IMR-90 (cell line): ENCODE measurements around the gene ARF5. TPM values are rescaled to one million over a fixed set of nuclear protein-coding genes. Genes with fewer than 3 reads are reported as not detected.

Experiments
- ATAC-seq: fragments of 200-7000 bp; cut with Tn5 transposase; 2 replicates; pipeline ENCODE4 v1.9.1; 2020; ENCODE audit warnings: low read depth, mild to moderate bottlenecking, moderate library complexity
- BruUV-seq: library from RNA; stranded (reverse); fragments of 400-500 nt; replicated peaks from 2 replicates; lab custom pipeline; 2021; lab: Mats Ljungman, UMichigan
- CTCF ChIA-PET: fragments of 300-600 bp; formaldehyde crosslinking; extraction: SDS; loops from one replicate; lab custom pipeline; 2021; ENCODE audit warnings: antibody characterized with exemption; lab: Yijun Ruan, JAX
- POLR2A ChIA-PET: fragments of 300-600 bp; sonication (Branson Sonifier 250); formaldehyde crosslinking; loops from one replicate; lab custom pipeline; 2022; ENCODE audit warnings: antibody characterized with exemption; ENCODE audit not compliant: unreplicated experiment; lab: Charles Lee
- DNase-seq: peaks from one replicate; pipeline ENCODE4 v3.0.0; 2013
- H2AFZ ChIP-seq: replicated peaks from 2 replicates; pipeline ENCODE3; 2013; ENCODE audit warnings: low read length, mild to moderate bottlenecking; ENCODE audit not compliant: poor library complexity
- H2AK5ac ChIP-seq: 2 replicates; pipeline ENCODE4 v1.6.1; 2013; ENCODE audit warnings: low read depth, low read length, inconsistent platforms
- H2AK9ac ChIP-seq: replicated peaks from 2 replicates; pipeline ENCODE3; 2013; ENCODE audit warnings: mild to moderate bottlenecking, low read depth, low read length, moderate library complexity; ENCODE audit not compliant: poor library complexity
- H2BK120ac ChIP-seq: 2 replicates; pipeline ENCODE4 v1.6.1; 2013; ENCODE audit warnings: low read depth, low read length, inconsistent platforms
- H2BK15ac ChIP-seq: 3 replicates; pipeline ENCODE4 v1.6.1; 2013; ENCODE audit warnings: low read depth, low read length, inconsistent platforms
- H2BK20ac ChIP-seq: 2 replicates; pipeline ENCODE4 v1.6.1; 2013; ENCODE audit warnings: low read depth, mild to moderate bottlenecking, inconsistent platforms, low read length, moderate library complexity
- H2BK5ac ChIP-seq: 2 replicates; pipeline ENCODE4 v1.6.1; 2013; ENCODE audit warnings: mild to moderate bottlenecking, low read depth, low read length, inconsistent platforms; ENCODE audit not compliant: poor library complexity, severe bottlenecking
- H3K14ac ChIP-seq: replicated peaks from 2 replicates; pipeline ENCODE4 v1.6.1; 2013; ENCODE audit warnings: low read depth, low read length, inconsistent platforms
- H3K18ac ChIP-seq: 2 replicates; pipeline ENCODE4 v1.6.1; 2013; ENCODE audit warnings: low read depth, low read length, control low read depth
- H3K23ac ChIP-seq: 2 replicates; pipeline ENCODE4 v1.6.1; 2013; ENCODE audit warnings: low read depth, low read length, inconsistent platforms
- H3K27ac ChIP-seq: 2 replicates; pipeline ENCODE4 v1.5.1; 2013; ENCODE audit warnings: mild to moderate bottlenecking, control low read depth, low read length; ENCODE audit not compliant: insufficient read depth
- H3K27me3 ChIP-seq: 2 replicates; pipeline ENCODE4 v1.6.1; 2013; ENCODE audit warnings: low read length; ENCODE audit not compliant: control insufficient read depth, insufficient read depth
- H3K36me3 ChIP-seq: 2 replicates; pipeline ENCODE4 v1.6.1; 2013; ENCODE audit warnings: low read length, mixed read lengths; ENCODE audit not compliant: control insufficient read depth, insufficient read depth
- H3K4ac ChIP-seq: 2 replicates; pipeline ENCODE4 v1.6.1; 2013; ENCODE audit warnings: low read depth, low read length, inconsistent platforms
- H3K4me1 ChIP-seq: 2 replicates; pipeline ENCODE4 v1.6.1; 2013; ENCODE audit warnings: low read length, mixed read lengths; ENCODE audit not compliant: control insufficient read depth, insufficient read depth
- H3K4me2 ChIP-seq: 2 replicates; pipeline ENCODE4 v1.6.1; 2013; ENCODE audit warnings: low read depth, mild to moderate bottlenecking, control low read depth, low read length, moderate library complexity
- H3K4me3 ChIP-seq: 2 replicates; pipeline ENCODE4 v1.5.1; 2013; ENCODE audit warnings: low read depth, mild to moderate bottlenecking, control low read depth, low read length, moderate library complexity; ENCODE audit not compliant: insufficient read depth
- H3K56ac ChIP-seq: 2 replicates; pipeline ENCODE4 v1.6.1; 2013; ENCODE audit warnings: low read length, inconsistent platforms; ENCODE audit not compliant: insufficient read depth; ENCODE audit errors: extremely low read depth
- H3K79me1 ChIP-seq, 2 experiments: 2 replicates each; pipeline ENCODE4 v1.6.1; 2013; ENCODE audit warnings: low read length in 2 of 2, inconsistent platforms in 1 of 2, low read depth in 1 of 2
- H3K9ac ChIP-seq: 2 replicates; pipeline ENCODE4 v1.6.1; 2013; ENCODE audit warnings: low read depth, low read length, control low read depth
- H3K9me1 ChIP-seq: 2 replicates; pipeline ENCODE4 v1.6.1; 2013; ENCODE audit warnings: low read length, inconsistent platforms; ENCODE audit not compliant: insufficient read depth
- H3K9me3 ChIP-seq: 2 replicates; pipeline ENCODE4 v1.6.1; 2013; ENCODE audit warnings: low read length; ENCODE audit not compliant: control insufficient read depth, insufficient read depth
- H4K20me1 ChIP-seq: 2 replicates; pipeline ENCODE4 v1.6.1; 2013; ENCODE audit warnings: low read length, inconsistent platforms; ENCODE audit not compliant: insufficient read depth
- H4K5ac ChIP-seq: 2 replicates; pipeline ENCODE4 v1.6.1; 2013; ENCODE audit warnings: mild to moderate bottlenecking, low read depth, low read length, control low read depth
- H4K8ac ChIP-seq, 2 experiments: 2 replicates each; pipeline ENCODE4 v1.6.1; 2013; ENCODE audit warnings: low read depth in 2 of 2, low read length in 2 of 2, control low read depth in 1 of 2, inconsistent platforms in 1 of 2
- H4K91ac ChIP-seq: 2 replicates; pipeline ENCODE4 v1.6.1; 2013; ENCODE audit warnings: low read depth, low read length, inconsistent platforms; ENCODE audit not compliant: insufficient read depth
- MAFK ChIP-seq: IDR thresholded peaks from 2 replicates; pipeline ENCODE4 v1.6.1; 2012; ENCODE audit warnings: low read depth, low read length, improper control_type of control experiment
- WGBS, 2 experiments: methylation state at CpG; one replicate each; pipeline versions ENCODE4 v1.1.5 to v1.1.7; 2013; ENCODE audit warnings: missing lambda C conversion rate in 2 of 2; ENCODE audit not compliant: insufficient read length in 1 of 2; ENCODE audit errors: extremely low coverage in 2 of 2; 5-methylcytosine and 5-hydroxymethylcytosine counted together
- dilution Hi-C: fragments of 300-500 bp; cut with HindIII; formaldehyde crosslinking; loops from one replicate; pipeline ENCODE4 v1.14.3; 2018; ENCODE audit warnings: low sequenced_read_pairs; ENCODE audit not compliant: unreplicated experiment
- in situ Hi-C: fragments of 300-500 bp; cut with MboI; formaldehyde crosslinking; loops from 3 replicates; pipeline ENCODE4 v1.14.3; 2019; ENCODE audit warnings: low sequenced_read_pairs, inconsistent platforms, mixed read lengths
- intact Hi-C: fragments of 100-400 bp; cut with micrococcal nuclease; formaldehyde crosslinking; loops from 2 replicates; pipeline ENCODE4 v1.10.0; 2022
- polyA plus RNA-seq, 3 experiments: library from polyadenylated mRNA; depleted of rRNA; stranded (reverse); fragments of >200 nt; gene quantifications; 2 replicates each; pipeline ENCODE4 v1.2.3, GENCODE V29; 2012; ENCODE audit warnings: low replicate concordance in 1 of 3
- total RNA-seq: library from RNA; depleted of rRNA; stranded (reverse); fragments of >200 nt; gene quantifications from 2 replicates; pipeline ENCODE4 v1.2.3, GENCODE V29; 2012
- TF ChIP-seq, protein P1 (sequence below): conservative IDR thresholded peaks from 2 replicates; pipeline ENCODE4 v1.5.1; 2012; ENCODE audit warnings: mild to moderate bottlenecking, low read depth, low read length, improper control_type of control experiment

ARF5 gene
- total and polyA plus RNA-seq, 2 of the 4 experiments (the other 2 are of a cell fraction): 128 to 274 TPM

DNA sequence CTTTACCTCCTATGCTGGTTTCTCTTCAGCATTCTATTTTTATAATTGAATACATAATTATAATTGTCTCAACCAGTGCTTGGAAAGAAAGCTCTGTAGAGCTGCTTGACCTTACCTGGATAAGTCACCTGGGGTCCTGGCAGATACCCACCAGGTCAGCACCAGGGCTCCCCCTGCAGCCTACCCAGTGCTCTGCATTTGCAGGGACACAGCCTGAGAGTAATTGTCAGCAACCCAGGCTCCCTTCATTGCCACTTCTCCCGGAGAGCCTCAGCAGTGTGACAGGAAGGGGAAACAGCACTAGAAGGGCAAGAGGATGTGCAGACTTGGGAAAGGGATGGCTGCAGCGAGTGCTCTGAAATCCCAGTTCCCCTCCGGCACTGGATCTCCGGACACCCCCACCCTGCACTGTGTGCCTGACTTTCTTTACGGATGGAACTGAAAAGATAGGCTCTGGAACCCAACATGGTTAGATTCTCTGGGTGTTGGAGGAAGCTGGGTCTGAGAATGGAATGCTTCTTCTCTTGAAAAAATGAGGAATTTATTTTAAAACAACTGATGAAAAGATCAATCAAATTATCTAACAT, 41.1 kb downstream of the ARF5 start:
- no peak overlapping the region for H2BK5ac ChIP-seq
- H3K4me3 ChIP-seq: no peak overlapping the region
- intact Hi-C loops: no loop called here
- dilution Hi-C loops: no loop called here
- H3K79me1 ChIP-seq: no peaks in the 10 kb centered on the region
- BruUV-seq: no TSS peak
- H2BK20ac ChIP-seq: no peak overlapping the region
- H3K9ac ChIP-seq: no peak overlapping the region
- WGBS, 2 experiments: no CpG with 5 or more reads among the region's 5 CpGs
- TF ChIP-seq, protein P1, sequence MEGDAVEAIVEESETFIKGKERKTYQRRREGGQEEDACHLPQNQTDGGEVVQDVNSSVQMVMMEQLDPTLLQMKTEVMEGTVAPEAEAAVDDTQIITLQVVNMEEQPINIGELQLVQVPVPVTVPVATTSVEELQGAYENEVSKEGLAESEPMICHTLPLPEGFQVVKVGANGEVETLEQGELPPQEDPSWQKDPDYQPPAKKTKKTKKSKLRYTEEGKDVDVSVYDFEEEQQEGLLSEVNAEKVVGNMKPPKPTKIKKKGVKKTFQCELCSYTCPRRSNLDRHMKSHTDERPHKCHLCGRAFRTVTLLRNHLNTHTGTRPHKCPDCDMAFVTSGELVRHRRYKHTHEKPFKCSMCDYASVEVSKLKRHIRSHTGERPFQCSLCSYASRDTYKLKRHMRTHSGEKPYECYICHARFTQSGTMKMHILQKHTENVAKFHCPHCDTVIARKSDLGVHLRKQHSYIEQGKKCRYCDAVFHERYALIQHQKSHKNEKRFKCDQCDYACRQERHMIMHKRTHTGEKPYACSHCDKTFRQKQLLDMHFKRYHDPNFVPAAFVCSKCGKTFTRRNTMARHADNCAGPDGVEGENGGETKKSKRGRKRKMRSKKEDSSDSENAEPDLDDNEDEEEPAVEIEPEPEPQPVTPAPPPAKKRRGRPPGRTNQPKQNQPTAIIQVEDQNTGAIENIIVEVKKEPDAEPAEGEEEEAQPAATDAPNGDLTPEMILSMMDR: peak; percentile 40
- TF ChIP-seq MAFK: no peak
- no peak overlapping the region for H3K4me2 ChIP-seq
- no peak overlapping the region for H2AK5ac ChIP-seq
- ChIA-PET POLR2A (no interaction called here), CTCF (interaction anchor here (0.7 to 1.1 kb wide), 4 partner anchors 26 to 78 kb away, joined by 3 to 8 read pairs (median 4); no protein-coding TSS in a partner anchor)
- H2BK120ac ChIP-seq: no peak overlapping the region
- H3K23ac ChIP-seq: no peak overlapping the region
- peak overlapping the region; percentile 45 for H2AFZ ChIP-seq
- no peak overlapping the region for H3K56ac ChIP-seq
- H4K5ac ChIP-seq: no peak overlapping the region
- no peaks in the 10 kb centered on the region for H3K9me3 ChIP-seq
- no peaks in the 10 kb centered on the region for H3K9me1 ChIP-seq
- ATAC-seq: no peak
- H3K14ac ChIP-seq: no peak overlapping the region
- peaks cover 4% of the 10 kb centered on the region; the same call in 1 of the 2 replicates for H3K27me3 ChIP-seq
- no peak overlapping the region for H2BK15ac ChIP-seq
- no peak overlapping the region for H3K18ac ChIP-seq
- no peaks in the 10 kb centered on the region for H3K36me3 ChIP-seq
- no peak overlapping the region for H3K4ac ChIP-seq
- no peak overlapping the region for H3K27ac ChIP-seq
- H2AK9ac ChIP-seq: no peak overlapping the region
- no peaks in the 10 kb centered on the region for H4K20me1 ChIP-seq
- H4K91ac ChIP-seq: no peak overlapping the region
- no peak for DNase-seq
- peaks cover 6% of the 10 kb centered on the region for H3K4me1 ChIP-seq
- in situ Hi-C loops: no loop called here
- no peak overlapping the region for H4K8ac ChIP-seq
